Fibroblast of skin of right quadriceps (primary cell): ENCODE data around the gene FMN2.
A peak's percentile ranks its signal among the peaks of the same experiment; 100 is the strongest.
"Not testable (repeated sequence)": the region's sequence is repeated elsewhere in the genome, so short reads cannot be mapped to it uniquely, and the experiment has no call there.

Experiments
- DNase-seq: peaks from one replicate; pipeline ENCODE4 v3.0.0-alpha.2; 2013

The FMN2 gene

DNA sequence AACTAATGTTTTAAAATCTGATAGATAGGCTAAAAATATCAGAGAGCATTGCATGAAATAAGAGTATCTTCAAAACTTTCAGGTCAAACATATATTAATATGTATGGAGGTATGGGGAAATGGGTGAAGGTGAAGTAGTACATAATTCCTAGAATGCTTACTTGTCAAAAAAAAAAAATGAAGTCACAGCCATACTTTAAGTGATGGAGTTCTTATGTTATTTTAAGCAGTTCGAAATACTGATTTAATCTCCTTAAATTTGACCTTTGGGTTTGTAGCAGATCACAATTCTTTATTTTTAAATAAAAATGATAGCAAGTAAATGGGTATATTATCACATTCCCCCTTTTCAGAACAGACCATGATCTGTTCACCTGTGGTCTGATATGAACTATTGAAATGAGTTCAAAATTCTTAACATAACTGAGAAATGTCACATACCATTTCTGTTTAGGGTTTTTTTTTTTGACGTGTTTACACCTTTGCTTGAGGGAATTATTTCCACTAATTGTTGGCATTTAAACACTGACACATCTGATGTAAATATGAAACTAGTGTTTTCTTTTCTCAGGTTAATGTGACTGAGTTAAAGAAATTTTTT is 300.1 kb downstream of the FMN2 start:
- no peak for DNase-seq

DNA sequence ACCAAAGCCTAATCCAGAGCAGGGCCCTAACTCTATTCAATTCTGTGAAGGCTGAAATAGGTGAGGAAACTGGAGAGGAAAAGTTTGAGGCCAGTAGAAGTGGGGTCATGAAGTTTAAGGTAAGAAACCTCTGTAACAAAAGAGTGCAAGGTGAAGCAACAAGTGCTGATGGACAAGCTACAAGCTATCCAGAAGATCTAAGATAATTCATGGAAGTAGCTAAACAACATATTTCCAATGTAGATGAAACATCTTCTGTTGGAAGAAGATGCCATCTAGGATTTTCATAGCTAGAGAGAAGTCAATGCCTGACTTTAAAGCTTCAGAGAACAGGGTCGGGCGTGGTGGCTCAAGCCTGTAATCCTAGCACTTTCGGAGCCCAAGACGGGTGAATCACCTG is 302.7 kb downstream of the FMN2 start:
- DNase-seq: no peak

DNA sequence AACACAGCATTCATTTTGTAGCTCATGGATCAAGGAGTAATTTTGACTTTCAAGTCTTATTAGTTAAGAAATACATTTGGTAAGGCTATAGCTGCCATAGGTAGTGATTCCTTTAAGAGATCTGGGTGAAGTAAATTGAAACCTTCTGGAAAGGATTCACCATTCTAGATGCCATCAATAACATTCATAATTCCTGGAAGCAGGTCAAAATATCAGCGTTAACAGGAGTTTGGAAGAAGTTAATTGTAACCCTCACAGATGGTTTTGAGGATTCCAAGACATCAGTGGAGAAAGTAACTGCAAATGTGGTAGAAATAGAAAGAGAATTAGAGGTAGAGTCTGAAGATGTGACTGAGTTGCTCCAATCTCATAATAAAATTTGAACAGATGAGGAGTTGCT is 303.7 kb downstream of the FMN2 start:
- DNase-seq: peak; percentile 63

DNA sequence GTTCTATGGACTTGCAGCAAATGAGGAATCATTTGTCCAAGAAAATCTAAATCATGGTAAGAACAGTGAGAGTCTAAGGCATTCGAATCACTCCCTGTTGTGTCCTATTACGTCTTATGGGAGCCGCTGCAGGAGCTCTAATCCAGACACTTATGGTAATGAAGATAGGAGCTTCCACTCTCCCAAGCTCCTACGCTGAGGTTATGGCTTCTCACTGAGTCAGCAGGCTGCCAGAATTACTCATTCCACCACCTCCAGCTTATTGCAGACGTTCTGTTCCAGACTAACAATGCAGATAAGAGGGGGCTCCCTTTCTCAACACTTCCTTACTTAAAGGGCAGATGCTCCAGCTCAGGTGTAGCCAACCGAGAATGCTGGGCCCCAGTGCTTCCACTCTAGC is 307.7 kb downstream of the FMN2 start:
- peak; percentile 94 for DNase-seq

DNA sequence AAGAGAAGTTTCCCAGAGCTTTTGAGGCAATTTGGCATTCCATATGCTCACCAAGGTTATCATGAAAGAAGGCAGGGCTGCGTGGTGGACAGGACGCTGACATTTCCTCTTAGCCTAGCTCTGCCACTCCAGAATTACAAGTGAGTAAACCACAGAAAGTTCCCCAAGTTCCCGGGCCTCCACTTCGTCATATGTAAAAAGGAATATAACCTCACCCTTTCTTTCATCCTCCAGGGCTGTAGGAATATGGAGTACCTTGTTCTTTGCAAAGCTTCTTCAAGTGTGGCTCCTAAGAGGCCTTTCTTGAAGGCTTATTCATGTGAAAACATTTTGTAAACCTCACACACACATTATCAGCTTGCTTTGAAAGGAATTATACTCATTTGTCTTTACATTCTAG is 310.0 kb downstream of the FMN2 start:
- no peak for DNase-seq

DNA sequence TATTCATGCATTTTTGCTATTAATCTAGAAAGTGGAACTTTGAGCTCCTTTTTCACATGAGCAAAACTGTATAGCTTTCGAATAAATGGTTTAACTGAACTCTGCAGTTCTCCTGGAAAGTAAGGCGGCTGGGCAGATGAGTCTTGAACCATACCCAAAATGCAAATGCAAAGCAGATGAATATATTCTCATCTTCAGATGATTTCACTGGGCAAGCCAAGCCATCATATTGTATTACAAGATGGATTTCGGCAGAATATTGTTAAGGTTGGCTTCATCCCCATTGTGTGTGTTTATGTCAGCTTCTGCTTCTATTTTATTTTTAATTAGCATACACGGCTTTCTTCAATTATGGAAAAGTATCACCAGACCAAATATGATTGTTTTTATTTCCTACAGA is 310.6 kb downstream of the FMN2 start:
- peak; percentile 55 for DNase-seq

DNA sequence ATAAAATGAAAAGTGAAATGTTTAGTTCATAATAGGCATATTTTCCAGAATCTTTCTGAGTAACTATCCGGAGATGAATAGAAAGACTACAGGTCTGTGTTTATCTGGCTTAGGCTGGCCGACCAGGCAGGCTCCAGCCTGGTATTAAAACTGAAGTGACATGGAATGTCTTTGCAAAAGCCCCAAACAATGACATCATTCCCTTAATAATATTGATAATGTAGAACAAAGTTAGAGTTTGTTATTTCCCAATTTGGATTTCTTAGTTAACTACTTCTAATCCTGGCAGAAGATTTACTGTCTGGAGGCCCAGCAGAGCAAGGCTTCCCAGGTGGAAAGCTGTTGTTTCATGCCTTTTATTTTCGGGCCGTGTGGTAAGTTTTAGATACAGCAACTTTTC is 312.6 kb downstream of the FMN2 start:
- no peak for DNase-seq

DNA sequence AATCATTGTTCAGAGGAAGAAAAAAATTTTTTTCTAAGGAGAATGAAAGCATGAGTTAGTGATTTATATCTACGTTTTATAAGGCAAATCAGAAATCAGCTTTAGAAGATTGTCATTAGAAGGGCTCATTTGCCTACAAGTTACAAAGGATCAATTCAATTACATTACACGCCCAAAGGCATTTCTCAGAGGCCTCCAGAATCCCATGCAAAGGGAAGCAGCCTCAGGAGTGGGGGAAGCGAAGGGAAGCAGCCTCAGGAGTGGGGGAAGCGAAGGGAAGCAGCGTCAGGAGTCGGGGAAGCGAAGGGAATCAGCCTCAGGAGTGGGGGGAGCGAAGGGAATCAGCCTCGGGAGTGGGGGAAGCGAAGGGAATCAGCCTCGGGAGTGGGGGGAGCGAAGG is 314.1 kb downstream of the FMN2 start:
- no peak for DNase-seq

DNA sequence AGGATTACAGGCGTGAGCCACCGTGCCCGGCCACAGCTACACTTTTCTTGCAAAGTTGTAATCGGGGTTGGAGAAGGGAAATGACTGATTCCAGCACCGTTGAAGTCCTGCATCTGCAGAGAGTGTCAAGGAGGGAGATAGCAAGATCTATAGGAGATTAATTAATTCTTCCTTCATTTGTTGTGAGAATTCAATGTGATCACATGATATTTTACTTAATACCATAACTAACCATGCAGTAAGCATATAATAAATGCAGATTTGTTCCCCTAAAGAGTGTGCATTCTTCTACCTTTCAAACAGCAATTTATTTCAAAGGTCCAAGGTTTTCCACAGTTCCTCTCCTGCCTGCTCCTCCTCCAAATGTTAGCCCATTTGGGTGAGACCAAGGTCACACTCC is 315.7 kb downstream of the FMN2 start:
- no peak for DNase-seq

DNA sequence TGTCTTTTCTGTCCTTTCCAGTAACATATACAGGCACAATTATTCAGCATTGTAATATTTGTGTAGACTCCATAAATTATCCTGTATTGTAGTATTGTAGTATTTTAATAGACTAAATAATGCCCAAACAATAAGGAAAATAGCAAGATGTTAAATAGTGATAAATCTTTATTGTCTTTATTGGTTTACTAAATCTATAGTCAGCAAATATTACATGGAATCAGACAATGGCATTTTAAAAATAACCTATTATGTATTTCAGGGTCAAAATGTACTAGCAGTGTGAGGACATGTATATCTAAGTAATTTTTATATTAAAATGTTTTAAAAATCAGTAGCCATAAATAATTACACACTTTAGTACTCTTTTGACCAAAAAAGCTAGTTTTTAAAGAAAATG is 317.9 kb downstream of the FMN2 start:
- no peak for DNase-seq

DNA sequence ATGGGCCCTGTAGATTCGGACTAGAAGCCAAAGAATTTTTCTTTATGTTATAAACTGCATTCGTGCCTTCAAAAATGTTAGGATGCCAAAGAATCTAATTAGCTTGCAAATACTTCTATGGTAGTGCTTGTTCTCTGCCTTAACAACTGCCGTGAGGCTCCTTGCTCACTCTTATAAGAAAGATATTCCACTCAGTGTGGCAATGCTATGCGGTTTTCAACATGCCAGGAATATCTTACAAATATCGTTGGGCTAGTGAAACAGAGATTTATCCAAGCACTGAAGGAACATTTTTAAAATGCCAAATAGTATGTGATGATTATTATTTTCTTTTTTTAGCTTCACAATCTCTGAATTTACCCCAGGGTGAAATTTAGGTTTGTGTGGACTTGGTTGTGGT is 322.0 kb downstream of the FMN2 start:
- DNase-seq: peak; percentile 75

DNA sequence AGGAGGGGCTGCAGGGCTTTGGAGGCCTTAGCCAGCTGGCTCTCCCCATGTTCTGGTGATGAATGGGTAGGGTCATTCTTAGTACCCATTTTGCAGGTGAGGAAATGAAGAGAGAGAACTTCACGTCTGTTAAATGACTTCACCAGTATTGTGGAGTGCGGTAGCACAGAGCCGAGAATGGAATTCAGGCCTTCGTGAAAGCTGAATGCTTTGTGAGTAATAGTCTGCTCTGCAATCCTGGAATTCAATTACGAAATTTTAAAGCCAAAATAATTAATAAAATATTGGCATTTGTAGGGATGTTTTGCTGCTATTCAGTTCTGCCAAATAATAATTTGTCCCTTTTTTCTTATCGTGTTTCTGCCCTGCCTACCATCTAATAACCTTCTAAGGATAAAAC is 322.6 kb downstream of the FMN2 start:
- DNase-seq: peak; percentile 91

DNA sequence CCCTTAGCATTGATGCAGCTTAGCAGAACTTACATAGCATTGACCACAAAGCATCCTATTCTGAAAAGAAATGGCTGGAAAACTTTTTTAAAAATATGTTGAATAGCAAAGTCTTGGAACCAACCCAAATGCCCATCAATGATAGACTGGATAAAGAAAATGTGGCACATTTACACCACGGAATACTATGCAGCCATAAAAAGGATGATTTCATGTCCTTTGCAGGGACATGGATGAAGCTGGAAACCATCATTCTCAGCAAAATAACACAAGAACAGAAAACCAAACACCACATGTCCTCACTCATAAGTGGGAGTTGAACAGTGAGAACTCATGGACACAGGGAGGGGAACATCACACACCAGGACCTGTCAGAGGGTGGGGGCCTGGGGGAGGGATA is 323.3 kb downstream of the FMN2 start:
- DNase-seq: not testable (repeated sequence)

DNA sequence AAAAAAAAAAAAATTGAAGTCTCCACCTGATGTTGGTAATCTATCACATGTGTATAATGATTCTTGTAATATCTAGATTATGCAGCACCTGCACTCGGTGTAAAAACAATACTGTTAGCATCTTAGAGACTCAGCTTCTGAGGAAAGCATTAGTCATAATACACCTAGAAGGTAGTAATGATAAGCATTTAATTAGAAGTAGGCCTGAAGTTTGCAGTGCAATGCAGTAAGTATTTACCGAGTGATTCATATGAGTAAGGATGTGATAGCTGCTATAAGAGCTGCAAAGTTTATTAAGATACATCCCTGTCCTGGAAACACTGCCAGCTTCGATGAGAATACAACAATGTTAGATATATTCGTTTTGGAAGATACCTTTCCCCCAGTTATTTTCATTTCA is 323.8 kb downstream of the FMN2 start:
- no peak for DNase-seq

DNA sequence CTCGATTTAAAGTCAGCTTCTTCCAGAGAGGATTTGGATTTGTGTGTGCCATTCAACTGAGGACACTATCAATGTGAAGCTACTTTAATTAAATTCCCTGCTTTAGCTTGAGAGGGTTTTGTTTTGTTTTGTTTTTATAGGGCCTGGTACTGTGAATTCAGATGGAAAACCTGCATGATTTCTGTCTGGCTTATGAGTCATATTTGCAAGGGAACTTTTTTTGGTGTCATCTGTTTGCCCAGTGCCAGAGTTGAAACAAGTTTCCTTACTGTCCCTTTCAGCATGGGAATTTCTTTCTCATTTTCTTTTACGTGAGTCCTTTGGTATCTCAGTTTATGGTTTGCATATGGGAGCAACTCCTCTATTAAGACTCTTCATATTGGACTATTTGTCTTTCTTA is 325.6 kb downstream of the FMN2 start:
- no peak for DNase-seq

DNA sequence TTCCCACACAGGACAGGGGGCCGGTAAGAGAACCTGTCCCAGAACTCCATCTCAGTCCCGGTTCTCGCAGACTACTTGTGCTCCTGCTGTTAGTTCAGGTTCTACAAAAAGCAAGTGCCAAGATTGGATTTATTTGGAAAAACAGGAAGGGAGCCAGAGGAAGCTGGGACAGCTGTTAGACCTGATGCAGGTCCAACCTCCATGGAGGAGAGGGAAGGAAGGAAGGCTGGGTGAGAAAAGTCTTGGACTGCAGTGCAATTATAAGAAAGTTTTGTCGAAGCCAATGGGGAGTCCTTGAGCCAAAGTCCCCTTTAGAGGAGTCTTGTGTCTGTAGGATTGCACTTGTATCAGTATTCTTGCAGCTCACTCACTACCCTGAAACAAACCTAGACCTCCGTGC is 329.1 kb downstream of the FMN2 start:
- no peak for DNase-seq

DNA sequence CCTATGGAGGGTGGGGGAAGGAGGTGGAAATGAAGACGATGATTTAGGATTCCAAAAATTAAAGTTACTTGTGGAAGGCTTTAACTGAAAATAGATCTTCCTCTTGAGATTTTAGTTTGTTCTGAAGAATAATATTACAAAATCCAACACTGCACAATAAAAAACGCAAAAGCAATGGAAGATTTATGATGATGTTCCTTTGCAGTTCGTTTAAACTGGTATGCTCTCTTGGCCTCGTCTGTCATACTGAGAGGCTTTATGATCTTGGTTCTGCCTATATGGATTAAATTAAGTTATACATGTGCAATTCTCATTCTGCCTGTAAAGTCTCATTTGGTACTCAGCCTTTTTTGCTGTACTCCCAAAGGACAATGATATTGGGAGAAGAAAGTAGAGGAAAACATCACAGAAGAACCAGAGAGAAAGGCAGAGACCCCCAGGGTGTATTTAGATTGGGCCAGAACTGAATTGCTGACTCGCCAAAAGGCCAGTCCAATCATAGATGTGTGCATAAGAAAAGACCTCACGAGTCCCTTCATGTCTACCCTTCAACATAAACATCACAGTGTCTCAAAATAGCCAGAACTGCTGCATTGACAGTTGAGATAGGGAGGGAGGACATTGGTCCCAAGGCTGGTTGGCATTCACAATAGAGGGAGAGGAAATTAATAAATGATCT is 331.7 kb downstream of the FMN2 start:
- no peak for DNase-seq

DNA sequence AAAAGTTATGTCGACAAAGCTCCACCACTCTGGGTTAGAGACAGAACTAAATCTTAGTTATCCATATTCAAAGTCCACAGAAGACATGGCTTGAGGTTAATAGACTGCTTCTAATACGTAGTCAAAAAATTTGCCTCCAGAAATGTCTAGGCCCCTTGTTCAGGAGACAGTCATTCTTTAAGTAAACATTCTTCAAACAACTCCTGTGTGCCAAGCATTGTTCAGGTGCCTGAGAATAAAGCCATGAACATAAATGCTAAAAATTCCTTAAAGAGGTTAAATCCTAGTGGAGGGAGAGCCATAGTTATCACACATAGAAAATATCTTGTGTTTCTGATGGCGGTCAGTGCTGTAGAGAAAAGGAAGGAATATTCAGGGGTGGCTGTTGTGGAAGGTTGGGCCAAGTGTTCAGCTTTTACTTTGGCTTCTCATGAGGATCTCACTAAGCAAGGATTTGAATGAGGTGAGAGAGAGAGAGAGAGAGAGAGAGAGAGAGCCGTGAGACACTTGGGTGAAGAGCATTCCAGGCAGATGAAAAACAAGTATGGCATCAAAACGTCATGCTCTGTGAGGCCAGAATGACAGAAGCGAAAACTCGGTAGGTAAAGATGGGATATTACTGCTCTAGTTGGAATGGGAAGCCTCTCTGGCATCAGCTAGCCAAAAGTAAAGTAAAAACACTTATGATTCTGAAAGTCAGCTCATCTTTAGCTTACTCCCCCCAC is 333.2 kb downstream of the FMN2 start:
- DNase-seq: peak; percentile 34

DNA sequence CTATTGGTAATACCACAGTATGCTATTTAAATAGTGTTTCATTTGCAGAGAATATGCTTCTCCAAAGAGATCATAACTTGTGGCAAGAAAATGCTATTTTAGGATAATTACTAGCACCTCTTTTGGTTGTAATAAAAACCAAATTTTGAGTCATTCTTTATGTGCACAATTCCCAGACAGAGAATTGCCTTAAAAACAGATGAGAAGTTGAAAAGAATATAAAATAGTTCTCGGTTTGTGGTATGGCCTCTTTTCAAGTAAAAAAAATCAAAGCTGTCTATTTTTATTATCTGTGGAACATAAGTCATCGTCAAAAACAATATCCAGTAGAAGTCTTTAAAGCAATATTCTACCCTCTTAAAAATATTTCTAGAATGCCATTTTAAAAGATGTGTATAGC is 334.4 kb downstream of the FMN2 start:
- DNase-seq: peak; percentile 53

DNA sequence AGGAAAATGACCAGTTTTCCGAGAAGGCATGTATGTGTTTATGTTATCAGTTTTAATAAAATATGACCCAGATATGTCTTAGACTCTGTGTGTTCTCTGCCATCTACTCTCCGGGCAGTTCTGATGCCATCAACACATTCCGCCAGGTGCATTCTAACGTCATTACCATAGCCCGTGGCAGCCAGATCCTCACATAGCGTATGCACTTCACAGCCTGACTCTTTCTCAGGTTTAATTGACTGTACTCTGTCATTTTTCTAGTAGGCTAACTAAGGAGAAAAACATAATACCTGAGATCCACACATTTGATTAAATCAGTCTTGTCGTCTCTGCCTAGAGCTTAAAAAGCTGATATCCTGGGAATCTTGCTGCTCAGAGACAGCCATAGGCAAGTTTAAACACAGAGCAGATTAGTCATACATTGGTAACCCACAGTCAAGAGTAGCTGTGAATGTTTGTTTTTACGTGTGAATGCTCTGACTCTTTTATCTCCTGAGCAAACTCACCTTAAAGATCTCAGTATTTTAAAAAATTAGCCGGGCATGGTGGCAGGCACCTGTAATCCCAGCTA is 344.4 kb downstream of the FMN2 start:
- no peak for DNase-seq

DNA sequence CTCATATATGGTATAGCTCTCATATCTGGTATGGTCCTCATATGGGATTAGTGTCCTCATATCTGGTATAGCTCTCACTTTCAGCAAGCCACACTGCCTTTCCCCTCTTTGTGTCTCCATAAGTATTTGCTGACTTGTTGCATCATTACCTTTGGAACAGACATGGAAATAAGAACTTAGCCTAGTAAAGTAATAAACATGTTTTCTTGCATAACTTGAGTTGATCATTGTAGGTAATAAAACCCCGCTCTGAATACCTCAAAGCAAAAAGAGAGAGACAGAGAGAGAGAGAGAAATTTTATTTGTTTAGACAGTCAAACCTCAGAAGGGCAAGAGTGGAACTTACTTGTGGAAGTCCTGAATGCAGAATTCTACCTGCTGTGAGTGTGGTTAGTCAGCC is 350.0 kb downstream of the FMN2 start:
- DNase-seq: peak; percentile 20

DNA sequence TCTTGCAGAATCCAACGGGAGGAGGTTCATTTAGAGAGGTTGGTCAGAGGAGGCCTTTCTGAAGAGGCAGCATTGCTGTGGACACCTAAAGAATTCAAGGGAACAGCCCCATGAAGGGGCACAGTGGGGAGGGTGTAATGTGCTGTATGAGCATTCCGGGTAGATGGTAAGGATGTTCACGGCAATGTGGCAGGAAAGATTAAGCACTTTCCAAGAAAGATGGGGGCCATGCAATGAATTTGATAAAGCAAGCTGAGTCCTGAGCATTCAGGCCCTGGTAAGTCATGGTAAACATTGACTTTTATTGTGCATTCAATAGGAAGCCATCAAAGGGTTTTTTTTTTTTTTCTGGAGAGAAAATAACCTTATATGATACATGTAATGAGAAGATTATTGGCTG is 353.7 kb downstream of the FMN2 start:
- DNase-seq: no peak

DNA sequence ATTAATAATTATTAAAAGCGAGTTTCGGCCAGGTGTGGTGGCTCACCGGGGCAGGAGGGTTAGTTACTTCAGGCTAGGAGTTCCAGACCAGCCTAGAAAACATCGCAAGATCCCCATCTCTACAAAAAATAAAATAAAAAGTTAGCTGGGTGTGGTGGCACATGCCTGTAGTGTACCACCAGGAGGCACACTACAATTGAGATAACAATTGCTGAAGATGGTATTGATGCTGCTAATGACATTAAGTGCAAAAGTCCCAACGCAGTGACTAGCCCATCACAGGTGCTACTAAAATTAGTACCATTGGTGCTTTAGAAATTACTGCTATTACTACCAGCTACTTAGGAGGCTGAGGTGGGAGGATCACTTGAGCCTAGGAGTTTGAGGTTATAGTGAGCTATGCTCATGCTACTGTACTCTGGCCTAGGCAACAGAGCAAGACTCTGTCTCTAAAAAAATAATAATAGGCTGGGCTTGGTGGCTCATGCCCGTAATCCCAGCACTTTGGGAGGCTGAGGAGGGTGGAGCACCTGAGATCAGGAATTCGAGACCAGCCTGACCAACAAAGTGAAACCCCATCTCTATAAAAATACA is 363.6 kb downstream of the FMN2 start:
- DNase-seq: no peak

DNA sequence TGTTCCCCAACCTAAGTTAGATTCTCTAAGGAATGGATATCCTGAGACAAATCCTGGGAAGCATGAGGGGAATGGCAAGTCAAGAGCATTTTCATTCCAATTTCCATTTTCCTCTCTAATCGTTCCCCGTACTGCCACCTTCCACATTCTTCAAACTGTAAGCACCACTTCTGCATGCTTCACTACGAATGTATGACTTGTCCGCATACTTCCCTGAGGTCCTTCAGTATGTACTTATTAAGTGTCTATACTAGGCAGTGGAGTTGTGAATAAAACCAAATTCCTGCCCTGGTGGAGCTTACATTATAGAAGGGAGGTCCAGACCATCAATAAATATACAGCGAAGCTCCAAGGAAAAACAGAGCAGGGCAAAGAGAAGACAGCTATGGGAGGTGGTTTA is 365.5 kb downstream of the FMN2 start:
- no peak for DNase-seq
